ENCODE results near the gene ATP5MG.
A peak's percentile ranks its signal among the peaks of the same experiment; 100 is the strongest.

ATP5MG gene

GRCh38 chr11:118441770-118442275 is 40.4 kb downstream of the ATP5MG start:
- no peak overlapping the region for H3K4me3 ChIP-seq (replicated peaks in 1 of 2; ENCODE audit: low read depth in 2 of 2, low read length in 2 of 2)
- no peak for TF ChIP-seq CTCF (IDR thresholded peaks at IDR 0.05; ENCODE audit: low read depth, low read length)
- no peak for DNase-seq (ENCODE audit: low read depth in 2 of 2)

- no peak overlapping the region for H3K4me3 ChIP-seq (replicated peaks in 1 of 2; ENCODE audit: low read depth in 2 of 2, low read length in 2 of 2)
- TF ChIP-seq CTCF (IDR thresholded peaks at IDR 0.05; ENCODE audit: low read depth, low read length): no peak
- DNase-seq (ENCODE audit: low read depth in 2 of 2): no peak
These were observed 40.9 kb downstream of the ATP5MG start for GRCh38 chr11:118442301-118442700.

GRCh38 chr11:118442908-118443589 is 41.6 kb downstream of the ATP5MG start:
- no peak for DNase-seq (ENCODE audit: low read depth in 2 of 2)
- no peak for TF ChIP-seq CTCF (IDR thresholded peaks at IDR 0.05; ENCODE audit: low read depth, low read length)
- H3K4me3 ChIP-seq (replicated peaks in 1 of 2; ENCODE audit: low read depth in 2 of 2, low read length in 2 of 2): no peak overlapping the region

GRCh38 chr11:118443590-118444218 is 42.3 kb downstream of the ATP5MG start:
- no peak for DNase-seq (ENCODE audit: low read depth in 2 of 2)
- no peak for TF ChIP-seq CTCF (IDR thresholded peaks at IDR 0.05; ENCODE audit: low read depth, low read length)
- no peak overlapping the region for H3K4me3 ChIP-seq (replicated peaks in 1 of 2; ENCODE audit: low read depth in 2 of 2, low read length in 2 of 2)

GRCh38 chr11:118447423-118447822 is 46.0 kb downstream of the ATP5MG start:
- no peak for DNase-seq (ENCODE audit: low read depth in 2 of 2)
- H3K4me3 ChIP-seq (replicated peaks in 1 of 2; ENCODE audit: low read depth in 2 of 2, low read length in 2 of 2): no peak overlapping the region
- TF ChIP-seq CTCF (IDR thresholded peaks at IDR 0.05; ENCODE audit: low read depth, low read length): no peak

GRCh38 chr11:118448294-118448693 is 46.9 kb downstream of the ATP5MG start:
- no peak for TF ChIP-seq CTCF (IDR thresholded peaks at IDR 0.05; ENCODE audit: low read depth, low read length)
- DNase-seq (ENCODE audit: low read depth in 2 of 2): peak; percentile 45 to 69
- no peak overlapping the region for H3K4me3 ChIP-seq (replicated peaks in 1 of 2; ENCODE audit: low read depth in 2 of 2, low read length in 2 of 2)

All from cardiac fibroblast (primary cell).